HG02852 (cell line): ENCODE data around the gene MAP3K14.

Source experiments
- ATAC-seq: cut with Tn5 transposase; IDR thresholded peaks from one replicate; pipeline ENCODE4 v1.9.1; 2021; ENCODE audit warnings: mild to moderate bottlenecking, moderate library complexity; ENCODE audit not compliant: unreplicated experiment

The MAP3K14 gene

GRCh38 chr17:45225051-45225700, 91.6 kb downstream of the MAP3K14 start:
- ATAC-seq = no peak

GRCh38 chr17:45224671-45225050, 92.2 kb downstream of the MAP3K14 start:
- ATAC-seq = no peak

- ATAC-seq = no peak
Measured at GRCh38 chr17:45223539-45224528, 93.0 kb downstream of the MAP3K14 start.

- ATAC-seq = no peak
Measured at GRCh38 chr17:45222996-45223538, 93.8 kb downstream of the MAP3K14 start.

- ATAC-seq = no peak
Measured at GRCh38 chr17:45222289-45222995, 94.4 kb downstream of the MAP3K14 start.

- ATAC-seq = no peak
Measured at GRCh38 chr17:45222014-45222288, 94.9 kb downstream of the MAP3K14 start.

- ATAC-seq = no peak
Measured at GRCh38 chr17:45221081-45222013, 95.5 kb downstream of the MAP3K14 start, which contains the start of gene FMNL1. FMNL1 (plus strand) TSS chr17:45221885; CDS start chr17:45222125, 240 bp downstream.

GRCh38 chr17:45220079-45220478, 96.7 kb downstream of the MAP3K14 start:
- no peak for ATAC-seq

GRCh38 chr17:45218895-45219661, 97.7 kb downstream of the MAP3K14 start:
- no peak for ATAC-seq
